GM18511 (cell line): ENCODE measurements around the gene MAP3K5.
"Not testable (repeated sequence)": the region's sequence is repeated elsewhere in the genome, so short reads cannot be mapped to it uniquely, and the experiment has no call there.

Experiments
- ATAC-seq: cut with Tn5 transposase; IDR thresholded peaks from one replicate; pipeline ENCODE4 v1.9.1; 2021; ENCODE audit warnings: mild to moderate bottlenecking, moderate library complexity; ENCODE audit not compliant: unreplicated experiment

MAP3K5 gene

DNA sequence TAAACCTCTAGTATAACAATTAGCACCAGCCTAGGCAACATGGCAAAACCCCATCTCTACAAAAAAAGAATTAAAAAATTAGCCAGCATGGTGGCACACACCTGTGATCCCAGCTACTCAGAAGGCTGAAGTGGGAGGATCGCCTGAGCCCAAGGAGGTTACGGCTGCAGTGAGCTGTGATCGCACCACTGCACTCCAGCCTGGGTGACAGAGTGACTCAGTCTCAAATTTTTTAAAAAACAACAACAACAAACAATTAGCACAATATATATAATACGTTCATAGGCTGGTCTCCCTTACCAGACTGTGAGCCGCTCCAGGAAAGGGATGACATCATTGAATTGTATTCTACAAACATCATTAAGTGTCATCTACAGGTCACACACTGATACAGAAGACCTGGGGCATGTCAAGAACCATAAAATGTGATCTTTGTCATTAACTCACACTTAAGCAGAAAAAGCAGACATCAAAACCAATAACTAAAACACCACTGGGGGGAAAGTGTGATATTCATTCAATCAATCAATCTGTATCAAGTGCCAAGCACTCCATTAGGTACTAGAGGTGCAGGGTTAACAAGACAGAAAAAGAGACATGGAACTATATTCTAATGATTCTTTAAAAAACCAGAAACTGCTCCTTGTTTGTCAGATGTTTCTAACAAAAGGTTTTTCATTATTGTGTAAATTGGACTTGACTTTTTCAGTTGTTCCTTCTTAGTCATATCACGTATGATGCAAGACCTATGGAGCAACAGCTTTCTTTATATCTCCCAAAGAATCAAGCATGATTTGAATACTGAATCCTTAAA lies 17.8 kb downstream of the MAP3K5 start:
- ATAC-seq = no peak

- no peak for ATAC-seq
These were observed 18.8 kb downstream of the MAP3K5 start for GRCh38 chr6:136773473-136773796.

GRCh38 chr6:136772685-136773472 lies 19.4 kb downstream of the MAP3K5 start:
- ATAC-seq = peak; percentile 84

- ATAC-seq = no peak
These were observed 21.0 kb downstream of the MAP3K5 start for GRCh38 chr6:136771306-136771705.

DNA sequence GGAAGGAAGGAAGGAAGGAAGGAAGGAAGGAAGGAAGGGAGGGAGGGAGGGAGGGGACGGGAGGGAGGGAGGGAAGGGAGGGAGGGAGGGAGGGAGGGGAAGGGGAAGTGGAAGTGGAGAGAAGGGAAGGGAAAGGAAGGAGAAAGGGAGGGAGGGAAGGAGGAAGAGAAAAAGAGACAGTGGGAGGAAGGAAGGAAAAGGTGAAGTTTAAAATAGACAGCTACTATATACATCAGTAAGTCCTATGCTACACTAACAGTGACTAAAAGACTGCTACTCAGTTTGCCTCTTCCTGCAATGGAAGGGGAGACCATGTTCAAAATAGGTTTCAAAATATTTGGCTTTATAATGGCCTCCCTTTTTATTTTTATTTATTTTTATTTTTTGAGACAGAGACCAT lies 22.5 kb downstream of the MAP3K5 start:
- ATAC-seq = no peak

- no peak for ATAC-seq
These were observed 23.2 kb downstream of the MAP3K5 start for GRCh38 chr6:136769124-136769523.

DNA sequence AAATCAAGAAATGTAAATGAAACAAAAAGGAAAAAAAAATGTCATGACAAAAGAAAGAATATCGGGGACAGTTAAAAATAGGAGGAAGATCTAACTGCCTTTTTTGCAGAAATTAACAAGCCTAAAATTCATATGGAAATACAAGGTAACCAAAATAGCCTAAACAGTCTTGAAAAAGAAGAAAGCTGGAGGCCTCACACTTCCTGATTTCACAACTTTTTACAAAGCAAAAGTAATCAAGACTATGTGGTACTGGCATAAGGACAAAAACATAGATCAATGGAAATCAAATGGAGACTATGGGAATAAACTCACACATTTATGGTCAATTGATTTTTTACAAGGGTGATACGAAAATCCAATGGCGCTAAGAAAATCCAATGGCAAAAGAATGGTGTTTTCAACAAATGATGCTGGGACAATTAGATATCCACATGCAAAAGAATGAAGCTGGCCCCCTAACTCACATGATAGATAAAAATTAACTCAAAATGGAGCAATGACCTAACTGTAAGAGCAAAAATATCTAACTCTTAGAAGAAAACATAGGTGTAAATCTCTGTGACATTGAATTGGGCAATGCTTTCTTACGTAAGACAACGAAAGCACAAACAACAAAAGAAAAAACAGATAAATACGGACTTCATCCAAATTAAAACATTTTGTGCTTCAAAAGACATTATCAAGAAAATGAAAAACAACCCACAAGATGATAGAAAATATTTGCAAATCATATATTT lies 24.5 kb downstream of the MAP3K5 start:
- ATAC-seq = no peak

- no peak for ATAC-seq
These were observed 25.2 kb downstream of the MAP3K5 start for GRCh38 chr6:136767103-136767502.

DNA sequence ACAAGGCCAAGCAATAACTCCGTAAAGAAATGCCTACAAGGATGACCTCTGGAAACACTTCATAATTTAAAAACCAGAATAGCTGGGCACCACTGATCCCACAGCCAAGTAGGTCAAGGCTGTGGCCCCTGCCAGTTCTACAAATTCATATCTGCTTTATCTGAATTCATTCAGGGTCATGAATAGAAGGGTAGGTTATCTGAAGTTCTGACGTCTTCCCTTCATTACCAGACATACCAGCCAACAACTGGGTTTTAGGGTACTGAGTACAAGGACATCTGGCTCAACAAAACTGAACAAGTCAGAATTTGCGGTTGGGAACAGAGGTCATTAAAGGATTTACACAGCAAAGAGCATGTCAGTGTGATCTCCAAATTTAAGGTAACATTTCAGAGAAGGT lies 26.0 kb downstream of the MAP3K5 start:
- no peak for ATAC-seq

- ATAC-seq = peak; percentile 50
These were observed 27.7 kb downstream of the MAP3K5 start for GRCh38 chr6:136764517-136764993.

DNA sequence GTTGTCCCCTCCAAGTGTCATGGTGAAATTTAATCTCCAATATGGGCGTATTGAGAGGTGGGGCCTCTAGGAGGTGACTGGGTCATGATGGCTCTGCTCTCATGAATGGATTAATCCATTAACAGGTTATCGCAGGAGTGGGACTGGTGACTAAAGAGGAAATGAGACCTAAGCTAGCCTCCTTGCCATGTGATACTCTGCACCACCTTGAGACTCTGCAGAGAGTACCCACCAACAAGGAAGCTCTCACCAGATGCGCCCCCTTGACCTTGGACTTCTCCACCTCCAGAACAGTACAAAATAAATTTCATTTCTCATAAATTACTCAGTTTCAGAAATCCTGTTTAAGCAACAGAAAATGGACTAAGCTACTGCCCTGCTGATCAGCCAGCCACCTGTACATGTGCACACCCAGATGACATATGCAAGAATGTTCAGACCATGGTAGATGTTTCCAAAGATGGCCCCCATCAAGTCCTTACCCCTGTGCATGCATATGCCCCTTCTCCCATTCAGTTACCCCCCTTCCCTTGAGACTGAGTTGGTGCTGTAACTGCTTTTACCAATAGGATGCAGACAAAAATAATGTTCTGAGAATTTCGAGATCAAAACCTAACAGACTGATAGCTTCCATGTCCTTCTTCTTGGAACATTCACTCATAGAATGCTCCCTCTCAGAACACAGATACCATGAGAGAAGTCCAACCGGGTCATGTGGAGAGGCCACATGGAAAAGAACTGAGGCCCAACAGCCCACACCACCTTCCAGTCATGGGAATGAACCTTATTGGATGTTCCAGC lies 28.4 kb downstream of the MAP3K5 start:
- ATAC-seq = peak; percentile 64

DNA sequence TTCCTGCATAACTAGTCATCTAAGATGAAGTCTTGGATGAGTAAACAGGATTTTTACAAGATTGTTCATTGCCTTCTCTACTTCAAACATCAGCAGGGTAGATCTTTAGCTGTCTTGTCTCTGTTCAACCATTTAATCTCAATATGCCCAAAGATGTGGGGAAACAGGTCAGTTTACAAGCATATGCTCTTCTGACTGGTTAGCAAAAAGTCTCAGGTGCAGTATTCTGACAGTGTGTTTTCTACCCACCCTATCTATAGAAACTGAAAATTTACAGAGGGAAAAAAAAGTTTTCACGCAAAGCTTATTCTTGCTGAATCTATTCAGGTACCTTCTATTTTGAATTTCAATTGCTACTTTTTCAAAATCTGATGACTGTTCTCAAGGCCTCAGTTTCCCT lies 29.0 kb downstream of the MAP3K5 start:
- ATAC-seq = peak; percentile 35

DNA sequence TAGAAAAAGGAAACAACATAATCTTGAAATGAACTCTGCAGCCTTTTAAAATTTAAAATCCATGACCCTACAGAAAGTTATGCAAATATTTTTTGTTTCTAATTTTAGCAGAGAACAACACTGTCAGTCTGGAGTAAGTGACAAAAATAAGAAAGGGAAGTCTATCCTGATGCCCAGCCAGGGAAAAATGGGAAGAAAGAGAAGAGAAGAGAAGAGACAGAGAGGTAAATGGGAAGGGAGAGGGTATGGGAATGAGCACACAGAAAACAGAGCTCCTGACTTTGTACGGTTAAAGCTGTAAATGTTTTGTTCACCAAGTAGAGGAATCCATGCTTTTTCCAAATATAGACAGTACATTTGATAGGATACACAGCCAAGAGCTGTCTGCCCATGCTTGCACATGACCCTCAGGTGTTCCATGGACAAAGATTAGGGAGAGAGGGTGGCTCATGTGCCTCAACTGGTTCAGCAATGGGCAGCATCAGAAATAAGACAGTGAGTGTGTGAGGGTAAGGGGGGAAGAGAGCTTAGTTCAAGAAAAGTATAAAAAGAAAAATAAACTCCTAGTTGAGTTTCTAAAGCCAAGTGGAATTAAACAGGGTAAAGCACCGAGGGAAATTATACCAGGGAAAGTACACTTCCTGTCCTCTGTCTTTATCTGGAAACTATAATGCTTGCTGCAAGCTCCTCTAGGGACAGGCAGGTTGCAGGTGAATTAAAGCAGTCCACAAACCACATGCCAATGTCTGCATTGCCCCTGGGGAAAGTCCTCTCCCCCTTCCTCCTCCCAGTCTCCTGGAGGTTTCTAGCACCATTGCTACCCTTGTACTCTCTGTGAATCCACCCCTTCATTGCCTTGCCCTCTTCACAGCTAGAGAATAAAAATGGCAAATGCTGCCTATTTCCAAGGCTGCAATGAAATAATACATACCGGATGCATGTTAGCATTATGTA lies 30.0 kb downstream of the MAP3K5 start:
- ATAC-seq = no peak

DNA sequence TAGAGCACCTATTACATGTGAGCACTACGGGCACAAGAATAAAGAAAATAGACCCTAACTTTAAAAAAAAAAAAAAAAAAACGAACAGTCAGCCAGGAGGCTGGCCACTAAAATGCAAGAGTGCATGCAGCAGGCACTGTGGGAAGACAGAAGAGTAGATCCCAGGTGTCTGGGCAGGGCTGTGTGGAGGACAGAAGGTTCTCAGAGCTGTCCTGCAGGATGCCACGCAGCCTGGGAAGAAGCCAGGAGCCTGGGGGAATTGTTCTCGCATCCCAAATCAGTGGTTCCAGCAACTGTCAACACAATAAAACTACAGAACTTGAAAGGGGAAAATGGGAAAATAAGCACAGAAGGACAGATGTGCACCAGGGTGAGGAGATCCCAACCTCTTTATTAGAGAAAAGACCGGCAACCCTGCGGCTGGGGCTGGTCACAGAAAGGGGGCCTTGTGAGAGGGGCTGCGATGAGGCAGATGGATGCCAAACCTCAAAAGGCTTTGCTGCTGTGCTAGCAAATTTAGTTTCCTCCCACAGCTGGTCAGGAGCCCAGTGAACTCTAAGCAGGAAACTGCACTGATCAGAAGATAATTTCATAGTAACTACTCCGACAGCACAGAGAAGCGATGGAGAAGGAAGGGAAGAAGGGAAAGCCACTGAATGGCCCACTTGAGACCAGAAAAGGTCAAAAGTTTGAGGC lies 30.9 kb downstream of the MAP3K5 start:
- ATAC-seq = no peak

- not testable (repeated sequence) for ATAC-seq
These were observed 31.5 kb downstream of the MAP3K5 start for GRCh38 chr6:136760781-136761180.

- no peak for ATAC-seq
These were observed 35.1 kb downstream of the MAP3K5 start for GRCh38 chr6:136757150-136757549.

GRCh38 chr6:136754820-136755219 lies 37.5 kb downstream of the MAP3K5 start:
- ATAC-seq = no peak

DNA sequence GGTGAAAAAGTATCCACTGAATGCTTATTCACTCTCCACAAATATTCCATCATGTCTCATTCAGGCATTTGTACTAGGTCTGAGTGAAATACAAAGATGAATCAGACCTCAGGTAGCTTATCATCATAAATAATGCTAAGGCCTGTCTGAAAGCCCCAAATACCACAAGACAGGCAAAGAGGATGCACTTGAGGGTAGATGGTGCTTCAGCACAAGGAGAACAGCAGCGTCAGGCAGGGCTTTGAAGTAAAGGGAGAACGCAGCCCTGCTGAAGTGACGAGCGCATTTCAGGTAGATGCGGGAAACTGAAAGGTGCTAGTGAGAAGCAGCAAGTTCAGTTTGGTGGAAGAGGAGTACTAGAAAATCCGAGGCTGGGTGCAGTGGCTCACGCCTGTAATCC lies 38.7 kb downstream of the MAP3K5 start:
- ATAC-seq = no peak

DNA sequence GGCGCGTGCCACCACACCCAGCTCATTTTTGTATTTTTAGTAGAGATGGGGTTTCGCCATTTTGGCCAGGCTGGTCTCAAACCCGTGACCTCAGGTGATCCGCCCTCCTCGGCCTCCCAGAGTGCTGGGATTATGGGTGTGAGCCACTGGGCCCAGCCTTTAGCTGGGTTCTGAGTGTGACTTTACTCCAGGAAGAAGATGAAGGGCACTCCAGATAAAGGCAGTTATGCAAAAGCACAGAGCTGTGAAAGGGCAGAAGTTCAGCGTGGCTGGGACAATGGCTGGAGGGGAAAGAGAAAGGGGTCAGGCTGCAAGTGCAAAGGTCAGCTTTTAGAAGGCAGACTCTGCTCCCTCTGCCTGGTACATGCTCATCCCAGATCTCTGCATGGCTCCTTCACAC lies 39.7 kb downstream of the MAP3K5 start:
- ATAC-seq = no peak
